H4 (cell line): Measurements from ENCODE around the gene ABLIM3. TPM values are rescaled to one million over a fixed set of nuclear protein-coding genes. Genes with fewer than 3 reads are reported as not detected.

ENCODE experiments used
- DNase-seq: peaks from one replicate; pipeline ENCODE4 v3.0.0-alpha.2; 2015; ENCODE audit warnings: low spot score
- total RNA-seq: library from RNA; depleted of rRNA; stranded (reverse); fragments of >200 nt; shearing (Covaris generic); gene quantifications from 2 replicates; pipeline ENCODE4 v1.2.3, GENCODE V29; 2014

Gene ABLIM3
- total RNA-seq, 1 experiment from 2014 or later = 14.2 TPM

DNA sequence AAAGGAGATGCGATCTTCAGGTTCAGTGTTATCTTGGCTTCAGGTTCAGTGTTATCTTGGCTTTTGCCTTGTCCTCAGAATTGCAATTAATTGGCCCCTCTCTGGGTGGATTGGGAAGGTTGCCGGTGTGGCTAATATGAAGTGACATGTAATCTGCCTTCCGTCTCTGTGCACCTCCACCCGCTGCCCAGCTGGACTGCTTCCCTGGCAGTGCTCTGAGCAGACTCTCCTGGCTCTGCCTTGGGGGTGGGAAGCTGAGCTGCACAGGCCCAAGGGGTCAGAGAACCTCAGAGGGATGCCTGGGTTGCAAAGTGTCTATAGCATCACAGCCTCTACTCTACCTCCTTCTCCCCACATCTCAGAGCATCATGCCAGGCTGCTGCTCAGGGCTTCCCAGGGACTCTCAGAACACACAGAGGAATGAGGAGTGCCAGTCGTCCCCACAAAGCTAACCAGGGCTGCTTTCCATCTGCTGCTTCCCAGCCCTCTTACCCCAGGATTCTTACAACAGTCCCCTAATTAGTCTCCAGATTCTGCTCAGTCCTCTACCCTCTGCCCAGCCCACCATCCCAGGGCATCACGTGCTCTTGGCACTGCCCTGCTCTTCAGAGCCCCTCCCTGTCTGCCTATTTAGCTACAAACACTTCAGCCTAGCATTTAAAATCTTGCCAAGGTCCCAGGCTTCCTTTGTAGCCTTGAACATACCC lies 76.0 kb downstream of the ABLIM3 start:
- no peak for DNase-seq

DNA sequence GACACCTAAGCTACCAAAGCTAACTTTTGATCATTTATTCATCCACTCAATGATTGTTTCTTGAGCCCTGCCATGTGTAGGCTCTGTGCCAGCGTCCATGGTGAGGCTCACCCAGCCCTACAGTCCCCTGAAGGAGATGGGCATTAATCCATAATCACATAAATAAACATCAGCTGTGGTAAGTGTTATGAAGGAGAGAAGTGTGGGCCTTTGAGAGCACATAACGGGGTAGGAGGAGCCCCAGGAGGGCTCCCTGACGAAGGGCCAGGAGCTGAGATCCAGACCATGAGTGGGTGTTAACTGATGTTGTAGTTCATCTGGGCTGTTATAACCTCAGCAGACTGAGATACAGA lies 76.5 kb downstream of the ABLIM3 start:
- DNase-seq = no peak

DNA sequence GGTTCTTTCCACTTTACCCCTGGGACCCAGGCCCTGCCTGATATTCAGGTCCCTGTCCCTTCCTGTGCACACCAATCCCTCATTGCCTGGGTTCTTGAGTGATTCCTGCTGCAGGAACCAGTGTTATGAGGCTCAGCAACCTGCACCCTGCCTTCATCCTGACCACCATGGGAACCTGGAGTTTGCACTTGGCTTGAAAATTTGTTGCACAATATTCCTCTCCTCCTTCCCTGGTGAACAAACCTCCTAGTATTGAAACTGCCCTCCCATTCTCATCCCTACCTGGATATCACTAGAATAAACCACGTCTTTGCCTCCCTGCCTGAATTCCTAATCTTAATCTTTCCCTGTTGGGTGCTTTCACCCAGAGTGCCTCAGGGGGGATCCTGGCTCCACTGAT lies 78.3 kb downstream of the ABLIM3 start:
- DNase-seq = no peak

DNA sequence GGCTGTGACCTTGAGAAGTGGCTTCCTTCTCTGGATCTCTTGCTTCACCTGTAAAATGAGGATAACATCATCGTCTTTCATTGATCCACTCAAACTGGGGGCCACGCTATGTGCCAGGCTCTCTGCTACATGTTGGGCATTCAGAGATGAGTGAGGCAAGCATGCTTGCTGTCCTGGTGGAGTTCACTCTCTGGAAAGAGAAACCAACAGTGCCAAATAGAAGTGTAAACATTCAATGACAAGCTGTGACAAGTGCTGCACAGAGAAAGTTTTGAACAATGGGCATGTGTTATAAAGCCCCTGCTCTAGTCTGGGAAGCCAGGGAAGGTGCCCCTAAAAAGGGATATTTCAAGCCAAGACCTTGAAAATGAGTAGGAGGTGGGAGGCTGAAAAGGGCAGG lies 79.5 kb downstream of the ABLIM3 start:
- no peak for DNase-seq

DNA sequence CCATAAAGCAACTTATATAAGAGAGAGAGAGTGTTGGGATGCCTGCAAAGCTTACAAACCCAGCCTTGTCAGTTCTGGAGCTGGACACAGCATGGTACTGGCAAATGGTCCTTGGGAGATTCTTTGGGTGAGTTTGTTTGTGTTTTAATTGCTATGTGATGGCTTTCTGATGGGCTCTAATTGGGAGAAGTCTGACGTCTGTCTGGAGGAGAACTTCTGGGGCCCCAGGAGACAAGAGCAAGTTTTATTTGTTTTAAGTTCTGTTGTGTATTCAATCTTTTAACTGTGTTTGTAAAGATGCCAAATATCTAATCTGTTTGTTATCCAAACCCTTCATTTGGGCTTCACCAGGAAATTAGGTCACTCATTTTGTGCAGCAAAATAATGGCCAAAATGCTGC lies 80.0 kb downstream of the ABLIM3 start:
- DNase-seq = peak; percentile 48

DNA sequence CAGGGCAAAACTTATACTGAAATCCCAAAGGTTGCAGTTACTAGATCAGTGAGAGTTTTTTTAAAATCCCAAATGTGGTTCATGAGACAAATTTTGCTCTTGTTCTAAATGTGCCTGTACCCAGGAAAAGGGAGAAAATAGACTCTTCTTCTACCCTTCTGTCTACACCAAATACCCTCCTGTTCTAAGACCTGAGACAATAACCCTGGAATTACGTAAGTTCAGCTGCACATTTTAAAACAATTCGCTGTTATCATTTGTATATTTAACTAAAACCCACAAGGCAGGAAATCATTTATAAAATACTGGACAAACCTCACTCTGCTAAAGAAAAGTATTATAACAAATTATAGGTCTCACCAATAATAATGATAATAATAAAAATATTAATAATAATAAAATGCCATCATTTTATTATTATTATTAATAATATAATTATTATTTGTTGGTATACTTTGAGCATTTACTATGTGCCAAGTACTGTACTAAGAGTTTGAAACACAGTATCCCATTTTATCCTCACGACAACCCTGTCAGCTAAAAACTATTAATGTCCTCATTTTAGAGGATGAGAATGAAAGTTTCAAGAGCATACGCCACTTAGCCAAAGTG lies 80.5 kb downstream of the ABLIM3 start:
- DNase-seq = peak; percentile 49

DNA sequence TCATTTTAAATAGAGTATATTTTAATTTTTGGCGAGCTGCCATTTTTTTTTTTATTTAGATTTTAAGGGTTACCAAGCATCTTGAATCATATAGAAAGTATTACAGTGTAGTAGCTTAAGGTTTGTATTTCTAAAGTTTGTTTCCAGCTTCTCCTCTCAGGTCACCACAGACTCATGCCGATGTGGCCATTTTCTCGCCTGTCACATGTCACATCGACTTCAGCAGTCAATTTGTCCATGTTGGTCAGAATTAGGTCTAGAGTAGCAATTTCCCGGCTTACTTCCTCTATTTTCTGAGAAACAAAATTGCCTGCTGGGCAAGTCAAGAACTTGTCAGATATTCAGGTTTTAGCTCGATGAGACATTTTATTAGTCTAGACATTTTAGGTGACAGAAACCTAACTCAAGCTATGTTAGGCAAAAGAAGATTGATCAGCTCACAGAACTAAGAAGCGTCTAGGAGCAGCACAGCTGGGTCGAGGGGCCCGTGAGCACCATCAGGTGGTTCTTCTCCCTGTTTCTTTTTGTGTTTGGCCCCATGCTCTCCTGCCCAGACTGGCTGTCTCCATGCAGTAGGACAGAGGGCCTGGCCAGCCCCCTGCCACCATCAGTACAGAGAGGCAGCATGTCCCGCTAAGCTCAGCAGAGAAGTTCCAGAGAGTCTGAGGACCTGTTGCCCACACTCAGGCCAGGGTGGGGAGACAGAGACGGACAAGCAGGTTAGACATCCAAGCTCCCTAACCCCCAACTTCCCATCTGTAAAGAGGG lies 82.0 kb downstream of the ABLIM3 start:
- no peak for DNase-seq

DNA sequence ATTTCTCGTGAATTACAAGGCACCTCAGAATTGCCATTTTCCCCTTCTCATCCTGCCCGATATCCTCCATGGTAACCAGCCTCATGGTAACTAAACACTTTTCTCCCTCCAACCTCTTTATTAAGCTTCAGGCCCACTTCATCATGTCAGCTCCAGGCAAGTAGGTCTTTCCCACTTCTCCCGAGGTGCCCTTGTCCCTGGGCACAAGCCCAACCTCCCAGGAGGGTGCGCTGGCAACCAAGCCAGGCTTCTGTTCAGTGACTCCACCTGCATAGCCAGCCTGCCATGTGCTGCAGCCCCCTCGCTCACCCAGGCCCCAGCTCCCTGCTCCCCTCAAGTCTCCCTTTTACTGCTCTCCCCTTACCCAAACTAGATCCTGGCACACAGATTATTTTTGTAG lies 83.0 kb downstream of the ABLIM3 start:
- no peak for DNase-seq

DNA sequence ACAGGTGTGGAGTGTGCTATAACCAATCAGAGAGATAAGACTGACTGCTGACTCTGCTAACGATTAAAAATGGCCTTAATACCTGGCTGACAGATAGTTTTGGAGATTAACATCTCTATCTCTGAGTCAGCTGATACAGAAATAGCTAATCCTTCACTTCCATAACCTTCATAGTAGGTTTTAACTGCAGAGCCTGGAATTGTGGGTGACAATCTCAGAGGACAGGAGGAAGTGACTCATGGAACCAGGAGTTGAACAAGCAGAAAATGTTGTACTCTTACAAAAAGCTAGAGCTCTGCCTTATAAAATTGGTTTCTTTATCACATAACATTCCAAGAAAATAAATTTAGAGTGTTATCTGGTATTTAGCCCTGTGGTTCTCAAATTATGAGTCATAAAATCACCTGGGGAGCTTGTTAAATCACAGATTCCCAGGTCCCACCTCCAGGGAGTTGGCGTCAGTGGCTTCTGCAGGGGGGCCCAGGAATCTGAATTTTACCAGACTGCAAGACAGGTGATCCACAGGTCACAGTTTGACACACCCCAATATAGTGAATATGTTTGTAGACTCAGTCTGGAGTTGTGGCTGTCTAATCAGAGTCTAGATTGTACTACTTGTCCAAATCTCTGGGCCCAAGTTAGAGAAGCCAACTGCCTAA lies 86.0 kb downstream of the ABLIM3 start:
- DNase-seq = peak; percentile 75

DNA sequence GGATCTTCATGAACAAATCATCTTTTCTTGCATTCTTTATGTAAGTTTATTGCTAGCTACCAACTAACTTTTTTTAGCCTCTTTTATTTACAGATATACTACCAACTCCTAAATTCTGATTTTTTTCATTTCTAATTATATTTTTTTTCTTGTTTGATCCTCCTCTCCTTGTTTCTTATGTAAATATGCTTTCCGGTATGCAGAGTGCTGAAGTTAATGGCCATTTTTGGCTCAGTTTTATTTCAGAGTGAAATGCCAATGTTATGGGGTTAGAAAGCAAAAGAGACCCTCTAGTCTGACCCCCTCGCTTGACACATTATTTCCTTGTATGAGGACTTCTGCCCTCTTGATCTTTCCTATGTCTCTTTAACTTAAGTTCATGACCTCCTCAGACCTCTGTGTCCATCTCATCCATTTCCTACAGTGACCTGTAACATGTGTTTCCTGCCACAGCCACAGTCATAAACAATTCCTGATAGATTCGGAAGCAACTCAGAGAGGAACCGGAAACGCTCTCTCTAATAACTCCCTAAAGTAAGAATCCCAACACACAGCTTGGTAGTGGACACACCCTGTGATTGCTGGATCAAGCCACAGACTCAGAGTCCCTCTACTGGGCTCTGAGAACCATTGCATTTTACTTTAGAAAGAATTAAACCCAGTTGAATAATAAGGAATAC lies 87.5 kb downstream of the ABLIM3 start:
- DNase-seq = peak; percentile 90

DNA sequence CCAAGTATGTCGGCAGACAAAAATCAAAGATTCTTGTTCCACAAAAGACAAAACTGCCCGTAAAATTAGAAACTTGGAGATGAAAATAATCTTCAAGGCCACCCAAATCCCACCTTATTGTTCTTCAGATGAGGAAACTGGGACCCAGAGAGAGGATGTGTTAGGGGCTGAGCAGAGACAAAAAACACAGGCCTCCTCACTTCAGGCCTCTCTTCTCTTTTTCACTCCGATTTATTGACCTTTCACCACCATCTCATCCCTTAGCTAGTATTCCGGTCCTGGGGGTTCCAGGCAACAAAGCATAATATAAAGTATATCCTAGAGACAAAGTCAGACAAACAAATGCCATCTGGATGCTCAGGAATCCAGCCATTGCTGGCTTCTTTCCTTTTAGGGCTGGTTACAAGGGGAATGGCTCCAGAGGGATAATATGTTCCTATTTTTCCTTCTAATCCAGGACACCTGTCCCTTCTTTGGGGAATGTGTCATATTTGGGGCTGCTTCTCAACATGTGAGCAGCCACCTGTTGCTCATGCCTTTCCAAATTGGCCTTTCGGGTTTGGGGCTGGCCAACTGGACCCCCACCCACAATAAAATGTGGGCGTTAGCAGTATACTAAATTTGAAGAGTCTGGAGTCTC lies 88.1 kb downstream of the ABLIM3 start:
- DNase-seq = no peak

DNA sequence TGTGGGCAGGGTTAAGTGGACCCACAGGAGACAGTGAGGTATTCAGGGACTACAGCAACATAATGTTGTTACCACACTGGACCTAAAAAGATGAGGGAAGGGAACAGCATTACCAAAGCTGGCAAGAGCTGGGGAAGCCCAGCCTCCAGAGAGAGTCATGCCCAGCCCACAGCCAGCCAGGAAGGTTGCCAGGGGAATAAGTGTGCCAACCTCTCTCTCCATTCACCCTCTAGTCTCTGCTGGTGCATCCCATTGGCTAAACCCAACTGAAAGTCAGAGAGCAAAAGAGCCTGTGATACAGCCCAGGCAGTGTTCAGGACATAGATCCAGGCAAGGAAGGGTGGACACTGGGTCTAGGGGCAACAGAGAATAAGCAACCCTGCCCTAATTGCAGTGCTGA lies 94.5 kb downstream of the ABLIM3 start:
- DNase-seq = no peak

DNA sequence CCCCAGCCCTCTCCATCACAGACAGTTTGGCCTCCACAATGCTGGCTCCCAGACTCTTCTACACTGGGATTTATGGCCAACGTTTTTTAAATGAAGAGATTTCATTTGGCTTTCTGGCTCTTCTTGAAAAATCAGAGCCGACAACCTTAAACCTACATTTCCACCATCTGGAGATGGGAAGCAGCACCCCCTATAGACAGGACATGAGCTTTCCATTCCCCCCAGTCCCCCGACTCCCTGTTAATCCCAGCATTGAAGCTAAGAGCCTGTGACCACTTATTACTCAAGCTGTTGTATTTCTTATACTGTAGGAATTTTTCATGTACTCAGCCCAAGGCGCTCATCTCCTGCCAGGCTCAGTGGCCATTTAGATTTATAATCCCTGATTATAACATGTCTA lies 96.4 kb downstream of the ABLIM3 start:
- no peak for DNase-seq

DNA sequence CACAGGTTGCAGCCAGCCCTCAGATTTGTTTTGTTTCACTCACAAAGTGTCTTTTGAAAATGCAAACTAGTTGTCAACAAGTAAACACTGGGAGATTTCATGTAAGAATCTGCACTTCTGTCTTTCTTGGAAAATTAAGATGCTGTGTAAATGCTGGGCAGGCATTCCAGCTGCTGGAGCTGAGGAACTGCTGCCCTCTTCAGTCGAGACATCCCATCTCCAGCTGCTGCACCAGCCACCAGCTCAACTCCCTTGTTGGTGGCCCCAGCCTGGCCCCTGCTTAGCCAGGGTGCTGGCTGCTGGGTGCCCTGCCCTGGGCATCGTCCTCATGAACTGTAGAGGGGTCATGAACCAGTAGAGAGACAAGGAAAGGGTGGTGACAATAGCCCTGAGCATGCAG lies 97.2 kb downstream of the ABLIM3 start:
- DNase-seq = no peak

DNA sequence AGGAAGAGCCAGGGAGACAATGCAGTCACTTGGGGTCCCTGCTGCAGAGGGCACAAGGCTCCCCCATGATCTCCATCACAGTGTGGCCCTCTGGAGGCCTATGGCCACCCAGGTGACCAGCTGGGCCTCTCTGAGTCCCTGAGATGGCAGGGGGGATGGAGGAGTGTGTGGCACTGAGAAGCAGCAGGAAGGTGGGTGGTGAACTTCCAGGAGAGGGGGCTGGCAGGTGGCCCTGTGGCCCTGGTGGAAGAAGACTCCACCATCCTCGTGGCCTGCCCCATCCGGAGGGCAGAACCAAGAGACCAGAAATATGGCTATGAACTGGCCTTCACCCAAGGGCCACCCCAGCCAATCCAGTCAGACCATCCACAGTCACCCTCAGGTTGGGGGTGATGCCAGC lies 98.6 kb downstream of the ABLIM3 start:
- no peak for DNase-seq

DNA sequence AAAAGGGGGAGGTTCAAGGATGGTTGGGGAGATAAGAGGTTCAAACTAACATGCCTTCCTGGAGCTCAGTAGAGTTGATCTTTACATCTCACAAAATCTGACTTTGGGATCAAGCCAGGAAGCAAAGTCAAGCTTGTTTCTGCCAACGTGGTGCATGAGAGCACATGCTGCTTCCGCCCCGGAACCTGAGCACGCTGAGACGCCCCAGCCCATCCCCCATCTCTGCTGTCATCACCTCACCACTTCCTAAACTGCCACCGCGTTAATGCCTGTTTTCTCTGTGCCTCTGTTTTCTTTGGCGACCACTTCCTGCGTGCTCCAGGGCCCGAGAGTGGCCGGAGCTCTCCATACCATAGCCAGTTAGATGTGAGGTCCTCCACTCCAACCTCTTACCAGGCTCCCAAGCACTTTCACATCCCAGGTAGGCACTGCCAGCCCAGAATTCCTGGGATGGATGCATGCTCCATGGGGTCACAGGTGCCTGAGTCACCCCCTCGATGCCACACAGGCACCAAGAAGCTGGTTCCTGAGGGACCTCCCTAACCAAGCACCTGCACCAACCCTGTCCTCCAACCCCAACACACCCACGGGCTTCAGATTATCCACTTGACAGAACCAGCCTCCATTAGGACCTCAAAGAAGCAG lies 99.2 kb downstream of the ABLIM3 start:
- DNase-seq = no peak

DNA sequence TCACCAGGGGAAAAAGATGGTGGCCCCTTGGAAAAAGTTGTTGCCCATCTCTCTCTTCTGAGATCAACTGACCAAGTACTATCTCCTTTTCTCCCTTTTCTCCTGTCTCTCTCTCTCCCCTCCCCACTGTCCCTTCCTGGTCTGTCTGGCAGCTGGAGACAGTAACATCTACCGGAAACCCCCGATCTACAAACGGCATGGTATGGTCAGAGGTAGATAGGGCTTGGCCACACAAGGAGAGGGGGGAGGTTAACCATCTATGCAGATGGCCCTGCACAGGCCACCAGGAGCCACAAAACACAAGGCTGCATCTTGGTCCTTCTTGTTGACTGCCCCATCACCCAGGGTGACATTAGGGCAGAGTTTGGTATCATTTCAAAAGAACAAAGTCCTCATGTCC lies 101.0 kb downstream of the ABLIM3 start:
- DNase-seq = no peak

DNA sequence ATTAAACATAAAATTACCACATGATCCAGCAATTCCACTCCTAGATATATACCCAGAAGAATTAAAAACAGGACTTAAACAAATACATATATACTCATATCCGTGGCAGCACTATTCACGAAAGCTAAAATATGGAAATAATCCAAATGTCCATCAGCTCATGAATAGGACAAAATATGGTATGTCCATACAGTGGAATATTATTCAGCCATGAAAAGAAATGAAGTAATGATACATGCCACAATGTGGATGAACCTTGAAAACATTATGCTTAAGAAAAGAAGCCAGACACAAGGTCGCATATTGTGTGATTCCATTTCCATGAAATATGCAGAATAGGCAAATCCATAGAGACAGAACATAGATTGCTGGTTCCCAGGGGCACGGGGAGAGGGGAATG lies 105.6 kb downstream of the ABLIM3 start:
- DNase-seq = no peak

DNA sequence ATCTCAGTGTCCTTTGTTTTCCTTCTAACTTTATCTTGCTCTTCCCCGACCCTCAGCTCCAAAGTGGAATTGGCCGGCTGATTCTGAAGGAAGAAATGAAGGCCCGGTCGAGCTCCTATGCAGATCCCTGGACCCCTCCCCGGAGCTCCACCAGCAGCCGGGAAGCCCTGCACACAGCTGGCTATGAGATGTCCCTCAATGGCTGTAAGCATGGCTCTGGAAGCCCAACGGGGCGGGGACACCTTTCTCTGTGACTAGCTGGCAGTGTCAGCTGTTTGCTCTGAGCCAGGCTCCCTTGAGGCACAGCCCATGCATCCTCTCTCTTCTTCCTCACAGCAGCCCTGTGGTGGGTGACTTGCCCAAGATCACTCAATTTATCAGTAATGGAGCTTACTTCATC lies 106.4 kb downstream of the ABLIM3 start:
- no peak for DNase-seq

DNA sequence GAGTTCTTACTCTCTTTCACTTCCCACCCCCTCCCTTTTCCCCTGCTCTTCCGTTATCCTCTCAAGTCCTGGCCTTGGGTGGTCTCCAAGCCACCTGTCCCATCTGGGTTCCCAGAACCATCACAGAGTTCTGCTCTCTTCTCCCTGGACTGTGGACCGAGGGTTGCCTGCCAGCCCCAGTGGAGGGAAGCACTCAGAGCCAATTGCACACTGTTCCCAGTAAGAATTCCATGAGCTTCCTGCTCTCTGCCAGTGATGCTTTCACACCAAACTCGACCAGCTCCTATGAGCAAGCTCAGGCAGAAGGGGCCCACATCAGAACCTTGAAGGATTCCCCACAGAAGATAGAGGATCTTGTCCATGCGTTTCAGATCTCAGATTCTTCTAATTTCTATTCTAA lies 110.3 kb downstream of the ABLIM3 start:
- no peak for DNase-seq

DNA sequence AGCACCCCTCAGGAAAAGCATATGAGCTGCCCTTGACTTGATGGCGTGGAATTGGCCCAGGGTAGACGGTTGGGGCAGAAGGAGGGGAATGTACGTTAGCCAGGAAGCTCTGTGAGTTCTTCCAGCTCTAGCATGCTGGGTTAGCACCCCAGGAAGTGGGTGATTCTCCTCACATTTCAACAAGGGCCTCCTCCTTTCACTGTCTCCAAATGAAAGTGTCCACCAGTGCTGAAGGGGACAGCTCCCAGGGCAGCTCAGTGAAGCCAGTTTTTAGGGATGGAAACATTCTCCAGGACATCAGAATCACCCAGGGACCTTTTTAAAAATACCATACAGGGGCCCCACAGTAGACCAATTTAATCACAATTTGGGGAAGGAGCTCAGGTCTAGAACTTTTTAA lies 113.2 kb downstream of the ABLIM3 start:
- no peak for DNase-seq
